Activated CD4-positive, alpha-beta T cell treated with anti-CD3 and anti-CD28 coated beads for 36 hours (primary cell): Measurements from ENCODE around the gene KDM2B. TPM values are rescaled to one million over a fixed set of nuclear protein-coding genes. Genes with fewer than 3 reads are reported as not detected.

Experiments used
- ATAC-seq: fragments of 200-7000 bp; cut with Tn5 transposase; one replicate; pipeline ENCODE4 v1.10.0; 2021; ENCODE audit warnings: mild to moderate bottlenecking, moderate library complexity
- CTCF ChIA-PET: fragments of 350-600 bp; sonication (Branson Sonifier 250); formaldehyde crosslinking; loops from one replicate; lab custom pipeline; 2021; ENCODE audit warnings: antibody characterized with exemption; lab: Charles Lee
- POLR2A ChIA-PET: fragments of 350-600 bp; sonication (Branson Sonifier 250); formaldehyde crosslinking; loops from one replicate; lab custom pipeline; 2021; ENCODE audit warnings: antibody characterized with exemption, inconsistent platforms; lab: Charles Lee
- DNase-seq: peaks from one replicate; pipeline ENCODE4 v3.0.0-alpha.2; 2020
- H3K27ac Mint-ChIP-seq: one replicate; pipeline ENCODE4 v1.8.0; 2021; ENCODE audit warnings: mixed read lengths
- H3K27me3 Mint-ChIP-seq: one replicate; pipeline ENCODE4 v1.8.0; 2021; ENCODE audit warnings: mixed read lengths
- H3K36me3 Mint-ChIP-seq: one replicate; pipeline ENCODE4 v1.8.0; 2021; ENCODE audit warnings: low read depth, mixed read lengths
- H3K4me1 Mint-ChIP-seq: one replicate; pipeline ENCODE4 v1.8.0; 2021; ENCODE audit warnings: mixed read lengths
- H3K4me3 Mint-ChIP-seq: one replicate; pipeline ENCODE4 v1.8.0; 2021; ENCODE audit warnings: mild to moderate bottlenecking, moderate library complexity, mixed read lengths
- H3K9me3 Mint-ChIP-seq: one replicate; pipeline ENCODE4 v1.8.0; 2021; ENCODE audit warnings: low read depth, mixed read lengths
- intact Hi-C, 2 experiments: fragments of 100-400 bp; cut with DNase I in 1 of 2; cut with micrococcal nuclease in 1 of 2; formaldehyde crosslinking; loops; one replicate each; pipeline versions ENCODE4 v1.14.2 to v1.15.1; 2022 to 2024; cut with DNase I, micrococcal nuclease
- total RNA-seq, 2 experiments: library from RNA; stranded (reverse); gene quantifications; one replicate each; pipeline ENCODE4 v1.2.3, GENCODE V29; 2021

The KDM2B gene
- total RNA-seq, 2 experiments from 2014 or later: 39.2 to 48.7 TPM

DNA sequence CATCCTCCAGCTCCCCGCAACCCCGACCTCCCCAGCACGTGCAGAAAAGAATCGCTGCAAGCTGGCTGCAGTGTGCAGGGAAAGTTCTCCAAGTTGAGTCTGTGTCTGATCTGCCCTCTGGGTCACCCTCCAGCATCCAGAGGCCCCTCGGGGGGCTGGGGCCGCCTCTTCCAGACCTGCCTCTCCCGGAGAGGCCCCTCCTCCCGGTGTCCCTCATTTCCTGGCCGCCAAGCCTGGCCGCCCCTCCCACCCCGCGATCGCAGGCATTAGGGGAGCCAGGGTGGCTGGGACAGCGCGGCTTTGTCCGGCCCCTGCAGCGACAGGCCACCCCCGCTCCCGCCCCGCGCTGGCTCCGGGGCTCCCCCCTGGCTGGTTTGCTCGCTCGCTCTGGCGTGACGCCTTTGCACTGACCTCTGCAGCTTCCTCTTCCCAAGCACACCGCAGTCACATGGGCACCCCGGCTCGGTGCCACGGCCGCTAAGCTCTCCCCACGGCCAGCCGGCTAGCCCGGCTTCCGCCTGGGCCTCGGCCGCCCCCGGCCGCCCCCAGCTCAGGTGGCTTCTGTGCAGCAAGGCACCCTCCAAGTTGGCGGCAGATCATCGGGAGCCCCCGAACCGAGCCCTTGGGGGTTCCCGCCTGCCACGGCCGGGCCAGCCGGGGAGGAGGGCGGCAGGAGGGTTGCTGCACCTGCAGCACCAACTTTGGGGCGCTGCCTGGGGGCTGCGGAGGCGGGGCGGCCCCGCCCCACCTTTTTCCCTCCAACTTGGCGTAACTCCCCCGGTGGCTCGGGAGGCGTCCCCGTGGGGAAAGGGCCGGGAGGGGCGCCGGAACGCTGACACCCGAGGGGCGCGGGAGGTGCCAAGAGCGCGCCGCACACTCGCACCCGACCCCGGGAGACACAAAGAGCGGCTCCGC, 43.7 kb downstream of the KDM2B start:
- ATAC-seq (peak; percentile 40), DNase-seq (peak; percentile 76)
- POLR2A ChIA-PET: interaction anchor here (0.5 to 1.2 kb wide), 6 partner anchors 9 to 141 kb away, joined by 3 to 7 read pairs (median 4); partner anchors contain the start of gene ORAI1
- CTCF ChIA-PET: interaction anchor here (0.6 to 1.2 kb wide), 6 partner anchors 11 to 258 kb away, joined by 3 to 7 read pairs (median 4); no protein-coding TSS in a partner anchor
- Mint-ChIP-seq H3K9me3 (no peaks in the 10 kb centered on the region), H3K4me3 (peak overlapping the region; percentile 67), H3K27ac (peak overlapping the region; percentile 62), H3K36me3 (peaks cover 16% of the 10 kb centered on the region), H3K4me1 (peaks cover 48% of the 10 kb centered on the region), H3K27me3 (no peaks in the 10 kb centered on the region)
- intact Hi-C loops: loop anchor here (1.0 to 5.0 kb wide), 8 partner anchors 36 to 241 kb away; partner anchors contain the start of genes ORAI1 (in 2 of the 2), CAMKK2 (in 1 of the 2) and KDM2B (in 1 of the 2)

DNA sequence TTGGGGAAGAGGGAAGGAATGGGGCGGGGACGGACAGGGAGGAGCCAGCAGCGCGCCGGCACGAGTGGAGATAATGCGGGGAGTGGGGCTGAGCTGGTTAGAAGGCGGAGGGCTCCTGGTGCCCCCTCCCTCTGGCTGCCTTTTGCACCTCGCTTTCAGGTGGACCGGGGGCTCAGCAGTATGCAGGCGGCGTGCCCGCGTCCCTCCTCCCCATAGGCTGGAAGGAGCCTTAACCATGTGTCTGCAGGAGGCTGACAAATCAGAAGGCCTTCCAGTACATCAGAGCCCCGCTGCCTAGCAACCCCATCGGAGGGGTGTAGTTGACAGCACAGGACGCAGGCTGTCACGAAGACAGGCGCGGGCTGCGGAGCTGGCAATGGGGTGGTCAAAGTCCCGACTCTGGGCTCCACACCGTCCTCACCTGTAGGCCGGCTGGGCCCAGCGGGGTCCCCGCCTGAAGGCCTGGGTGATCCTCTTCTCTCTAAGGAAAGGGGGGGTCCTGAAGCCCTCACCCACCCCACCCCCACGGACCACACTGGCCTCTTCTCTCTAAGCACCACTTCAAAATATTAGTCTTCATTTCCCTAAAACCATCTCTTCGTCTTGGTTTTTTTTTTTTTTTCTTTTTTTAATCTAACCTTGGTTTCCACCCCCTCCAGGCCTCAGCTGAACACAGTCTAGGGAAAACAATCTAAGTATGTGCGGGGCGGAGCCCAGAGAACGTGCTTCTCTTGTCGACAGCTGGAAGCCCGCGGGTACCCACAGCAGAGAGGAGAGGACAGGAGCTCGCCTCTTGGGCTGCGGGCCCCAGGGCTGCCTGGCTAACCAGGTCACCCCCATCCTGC, 44.5 kb downstream of the KDM2B start:
- ChIA-PET POLR2A (interaction anchor here (0.5 to 1.2 kb wide), 5 partner anchors 8 to 141 kb away, joined by 3 to 7 read pairs (median 4); partner anchors contain the start of gene ORAI1), CTCF (interaction anchor here (0.6 to 1.2 kb wide), 6 partner anchors 12 to 259 kb away, joined by 3 to 7 read pairs (median 4); no protein-coding TSS in a partner anchor)
- H3K4me1 Mint-ChIP-seq: peaks cover 55% of the 10 kb centered on the region
- ATAC-seq: peak; percentile 52
- H3K36me3 Mint-ChIP-seq: peaks cover 20% of the 10 kb centered on the region
- H3K9me3 Mint-ChIP-seq: no peaks in the 10 kb centered on the region
- intact Hi-C loops: loop anchor here (2.0 to 5.0 kb wide), 5 partner anchors 35 to 151 kb away; partner anchors contain the start of genes KDM2B (in 1 of the 2) and ORAI1 (in 1 of the 2)
- peak overlapping the region; percentile 67 for H3K4me3 Mint-ChIP-seq
- H3K27ac Mint-ChIP-seq: peak overlapping the region; percentile 62
- no peaks in the 10 kb centered on the region for H3K27me3 Mint-ChIP-seq
- DNase-seq: peak; percentile 79

GRCh38 chr12:121535150-121536053, 45.4 kb downstream of the KDM2B start:
- POLR2A ChIA-PET: no interaction called here
- DNase-seq (no peak), ATAC-seq (no peak)
- H3K9me3 Mint-ChIP-seq: no peaks in the 10 kb centered on the region
- intact Hi-C loops: loop anchor here (2.0 to 5.0 kb wide), 5 partner anchors 35 to 152 kb away; partner anchors contain the start of genes KDM2B (in 1 of the 2) and ORAI1 (in 1 of the 2)
- peaks cover 25% of the 10 kb centered on the region for H3K36me3 Mint-ChIP-seq
- peak overlapping the region; percentile 50 for H3K4me3 Mint-ChIP-seq
- peaks cover 64% of the 10 kb centered on the region for H3K4me1 Mint-ChIP-seq
- no peaks in the 10 kb centered on the region for H3K27me3 Mint-ChIP-seq
- CTCF ChIA-PET: no interaction called here
- peak overlapping the region; percentile 73 for H3K27ac Mint-ChIP-seq

- H3K27ac Mint-ChIP-seq: peak overlapping the region; percentile 76
- H3K36me3 Mint-ChIP-seq: peaks cover 25% of the 10 kb centered on the region
- peaks cover 65% of the 10 kb centered on the region for H3K4me1 Mint-ChIP-seq
- ChIA-PET POLR2A (no interaction called here), CTCF (no interaction called here)
- H3K27me3 Mint-ChIP-seq: no peaks in the 10 kb centered on the region
- DNase-seq (peak; percentile 73), ATAC-seq (peak; percentile 22)
- intact Hi-C loops: loop anchor here in 1 of 2 experiments (5.0 kb wide), 2 partner anchors 93 to 153 kb away; partner anchors contain the start of gene ORAI1
- H3K9me3 Mint-ChIP-seq: no peaks in the 10 kb centered on the region
- H3K4me3 Mint-ChIP-seq: peak overlapping the region; percentile 50
These were observed 46.2 kb downstream of the KDM2B start for GRCh38 chr12:121534495-121535148.

DNA sequence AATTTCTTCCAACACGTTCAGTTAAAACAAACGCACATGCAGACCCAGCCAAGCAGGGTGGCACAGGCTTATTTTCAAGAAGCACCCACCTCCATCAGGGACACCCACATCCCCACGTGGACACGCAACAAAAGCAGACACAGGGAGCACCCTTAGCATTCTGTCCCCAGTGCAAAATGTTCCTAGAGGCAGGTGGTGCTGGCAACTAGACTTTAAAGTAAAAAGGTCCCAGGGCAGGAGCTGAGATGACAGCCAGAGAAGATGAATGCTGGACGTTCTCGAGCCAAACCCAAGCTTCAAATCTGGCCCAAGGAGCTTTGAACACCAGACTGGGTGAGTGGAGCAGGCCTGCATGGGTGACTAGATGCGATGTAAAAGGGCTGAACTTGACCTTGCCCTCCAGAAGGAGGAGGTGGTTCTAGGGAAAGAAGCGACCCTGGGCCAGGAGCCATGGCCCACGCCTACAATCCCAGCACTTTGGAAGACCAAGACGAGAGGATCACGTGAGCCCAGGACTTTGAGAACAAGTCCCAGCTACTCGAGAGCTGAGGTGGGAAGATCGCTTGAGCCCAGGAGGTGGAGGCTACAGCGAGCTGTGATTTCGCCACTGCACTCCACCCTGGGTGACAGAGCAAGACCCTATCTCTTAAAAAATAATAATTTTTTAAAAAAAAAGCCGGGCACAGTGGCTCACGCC, 47.3 kb downstream of the KDM2B start:
- no peaks in the 10 kb centered on the region for H3K27me3 Mint-ChIP-seq
- peak overlapping the region; percentile 73 for H3K27ac Mint-ChIP-seq
- H3K4me1 Mint-ChIP-seq: peaks cover 60% of the 10 kb centered on the region
- peaks cover 25% of the 10 kb centered on the region for H3K36me3 Mint-ChIP-seq
- CTCF ChIA-PET: interaction anchor here (0.6 to 1.2 kb wide), 3 partner anchors 19 to 109 kb away, joined by 3 to 4 read pairs (median 3); no protein-coding TSS in a partner anchor
- ATAC-seq (no peak), DNase-seq (no peak)
- intact Hi-C loops: no loop called here
- H3K4me3 Mint-ChIP-seq: no peak overlapping the region
- POLR2A ChIA-PET: no interaction called here
- H3K9me3 Mint-ChIP-seq: no peaks in the 10 kb centered on the region

DNA sequence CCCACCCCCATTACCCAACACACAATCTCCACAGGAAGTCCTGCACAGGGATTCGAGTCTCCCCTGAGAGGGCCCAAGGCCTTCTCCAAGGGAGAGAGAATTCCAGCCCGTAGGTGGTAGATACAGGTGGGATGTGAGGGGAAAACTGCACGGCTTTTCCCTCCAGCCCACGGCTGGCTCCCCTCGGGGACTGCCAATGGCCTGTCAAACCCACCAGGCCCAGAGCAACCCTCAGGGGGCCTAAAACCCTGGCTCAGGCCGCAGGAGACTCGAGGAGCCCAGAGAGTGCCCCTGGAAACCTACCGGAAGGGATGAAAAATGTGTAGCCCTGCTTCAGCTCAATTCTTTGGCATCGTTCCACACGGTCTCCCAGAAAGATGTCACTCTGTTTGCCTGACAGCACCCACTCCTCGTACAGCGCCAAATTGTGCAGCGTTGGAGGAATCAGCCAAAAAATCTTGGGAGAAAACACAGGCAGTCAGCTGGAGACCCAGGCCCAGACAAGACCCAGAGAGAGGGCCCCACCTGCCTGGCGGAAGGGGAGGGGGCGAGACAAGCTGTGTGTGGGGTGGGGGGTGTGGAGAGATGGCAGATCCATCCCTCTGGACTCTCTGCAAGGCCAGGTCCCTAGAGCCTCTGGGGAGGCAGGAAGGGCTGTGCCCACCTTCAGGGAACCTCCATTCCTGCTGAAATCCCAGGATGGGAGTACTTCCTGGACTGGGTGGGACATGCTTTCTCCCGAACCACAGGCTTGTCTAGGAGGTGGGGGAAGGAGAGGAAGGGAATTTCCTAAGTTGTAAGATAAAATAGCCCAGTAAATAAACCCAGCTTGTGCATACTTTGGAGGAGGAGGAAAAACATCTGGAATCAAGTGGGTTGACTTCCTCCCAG, 48.1 kb downstream of the KDM2B start:
- ATAC-seq (no peak), DNase-seq (no peak)
- Mint-ChIP-seq H3K4me3 (no peak overlapping the region), H3K27me3 (no peaks in the 10 kb centered on the region), H3K9me3 (no peaks in the 10 kb centered on the region), H3K36me3 (peaks cover 25% of the 10 kb centered on the region), H3K27ac (no peak overlapping the region), H3K4me1 (peaks cover 55% of the 10 kb centered on the region)
- POLR2A ChIA-PET: no interaction called here
- CTCF ChIA-PET: interaction anchor here (1.0 to 1.2 kb wide), 2 partner anchors 20 to 38 kb away, joined by 3 to 4 read pairs; no protein-coding TSS in a partner anchor
- intact Hi-C loops: no loop called here

GRCh38 chr12:121531356-121531750, 49.5 kb downstream of the KDM2B start:
- no peak for DNase-seq
- Mint-ChIP-seq H3K27ac (peak overlapping the region; percentile 88), H3K27me3 (no peaks in the 10 kb centered on the region), H3K36me3 (peaks cover 25% of the 10 kb centered on the region), H3K4me1 (peaks cover 47% of the 10 kb centered on the region), H3K9me3 (no peaks in the 10 kb centered on the region), H3K4me3 (no peak overlapping the region)
- CTCF ChIA-PET: interaction anchor here (2.0 kb wide), 1 partner anchor 137 kb away, joined by 4 read pairs; no protein-coding TSS in a partner anchor
- intact Hi-C loops: loop anchor here in 1 of 2 experiments (2.0 kb wide), 1 partner anchor 31 kb away; no protein-coding TSS in a partner anchor
- no peak for ATAC-seq
- POLR2A ChIA-PET: interaction anchor here (0.6 kb wide), 1 partner anchor 461 kb away, joined by 5 read pairs; no protein-coding TSS in a partner anchor

- H3K27me3 Mint-ChIP-seq: no peaks in the 10 kb centered on the region
- no peak overlapping the region for H3K4me3 Mint-ChIP-seq
- POLR2A ChIA-PET: interaction anchor here (0.6 kb wide), 1 partner anchor 461 kb away, joined by 5 read pairs; no protein-coding TSS in a partner anchor
- H3K36me3 Mint-ChIP-seq: peaks cover 25% of the 10 kb centered on the region
- intact Hi-C loops: loop anchor here in 1 of 2 experiments (2.0 kb wide), 1 partner anchor 30 kb away; no protein-coding TSS in a partner anchor
- H3K9me3 Mint-ChIP-seq: no peaks in the 10 kb centered on the region
- H3K27ac Mint-ChIP-seq: peak overlapping the region; percentile 88
- DNase-seq (peak; percentile 81), ATAC-seq (peak; percentile 69)
- CTCF ChIA-PET: interaction anchor here (2.0 kb wide), 1 partner anchor 138 kb away, joined by 4 read pairs; no protein-coding TSS in a partner anchor
- peaks cover 41% of the 10 kb centered on the region for H3K4me1 Mint-ChIP-seq
These were observed 50.0 kb downstream of the KDM2B start for GRCh38 chr12:121530600-121531355.
